ENCODE results near the gene SORBS2. TPM values are rescaled to one million over a fixed set of nuclear protein-coding genes. Genes with fewer than 3 reads are reported as not detected.

Gene SORBS2
- total RNA-seq, 4 donors from 2014 or later, result 33.4 to 286 (median 47.6) TPM

DNA sequence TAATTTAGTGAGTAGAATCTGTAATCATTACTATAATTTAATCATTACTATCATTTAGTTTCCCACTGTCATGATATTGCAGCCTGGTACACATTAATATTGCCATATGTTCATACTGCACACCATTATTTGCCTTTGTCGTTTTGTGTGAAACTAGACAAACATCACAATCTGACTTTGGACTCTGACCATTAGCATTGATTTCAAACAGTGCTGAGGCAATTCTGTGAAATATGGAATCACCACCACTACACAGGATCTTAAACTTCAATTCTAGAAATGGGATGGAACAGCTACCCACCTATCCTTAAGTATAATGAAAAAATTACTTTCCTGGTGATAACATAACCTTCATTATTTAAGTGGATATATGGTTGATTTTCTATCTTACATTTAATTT, 98.3 kb downstream of the SORBS2 start:
- Histone ChIP-seq H3K9me3 (no peaks in the 10 kb centered on the region), H3K4me1 (peaks cover 0 to 12% (median 7%) of the 10 kb centered on the region in 3 donors), H3K27me3 (no peaks in the 10 kb centered on the region), H3K4me3 (no peak overlapping the region), H3K27ac (no peak overlapping the region), H3K36me3 (no peaks in the 10 kb centered on the region)
- TF ChIP-seq CTCF (IDR thresholded peaks at IDR 0.05) (no peak), POLR2A (IDR thresholded peaks at IDR 0.05) (no peak)
- 90 to 100% methylated on average over 1 of the region's 1 CpG for WGBS, 2 donors
- intact Hi-C loops (cut with DNase I), result no loop called here
- DNase-seq, result no peak

DNA sequence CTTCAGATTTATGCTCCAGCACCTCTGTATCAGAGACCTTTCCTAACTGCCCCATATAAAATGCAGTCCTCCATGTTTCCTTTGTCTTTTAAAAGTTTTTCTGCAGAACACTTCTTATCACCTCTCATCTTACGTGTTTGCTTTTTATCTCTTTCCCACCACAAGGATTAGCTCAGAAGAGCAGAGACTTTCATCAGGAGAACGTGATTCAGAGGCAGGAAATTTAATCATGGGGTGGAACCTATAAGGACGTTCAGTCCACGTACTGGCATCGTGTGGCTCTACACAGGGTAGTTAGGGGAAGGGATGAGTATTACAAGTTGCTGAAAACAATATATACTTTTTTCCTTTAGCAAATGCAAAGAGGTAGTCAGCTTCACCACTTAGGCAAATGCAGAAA, 98.7 kb downstream of the SORBS2 start:
- peaks cover 0 to 16% (median 3%) of the 10 kb centered on the region in 3 donors for H3K4me1 ChIP-seq
- H3K36me3 ChIP-seq, result no peaks in the 10 kb centered on the region
- WGBS, 2 donors, result 54 to 74% methylated on average over 5 of the region's 5 CpGs
- no peaks in the 10 kb centered on the region for H3K27me3 ChIP-seq
- intact Hi-C loops (cut with DNase I), result no loop called here
- no peak overlapping the region for H3K27ac ChIP-seq
- TF ChIP-seq POLR2A (IDR thresholded peaks at IDR 0.05), result no peak
- no peak for TF ChIP-seq CTCF (IDR thresholded peaks at IDR 0.05)
- no peak for DNase-seq
- H3K4me3 ChIP-seq, result no peak overlapping the region
- H3K9me3 ChIP-seq, result no peaks in the 10 kb centered on the region

DNA sequence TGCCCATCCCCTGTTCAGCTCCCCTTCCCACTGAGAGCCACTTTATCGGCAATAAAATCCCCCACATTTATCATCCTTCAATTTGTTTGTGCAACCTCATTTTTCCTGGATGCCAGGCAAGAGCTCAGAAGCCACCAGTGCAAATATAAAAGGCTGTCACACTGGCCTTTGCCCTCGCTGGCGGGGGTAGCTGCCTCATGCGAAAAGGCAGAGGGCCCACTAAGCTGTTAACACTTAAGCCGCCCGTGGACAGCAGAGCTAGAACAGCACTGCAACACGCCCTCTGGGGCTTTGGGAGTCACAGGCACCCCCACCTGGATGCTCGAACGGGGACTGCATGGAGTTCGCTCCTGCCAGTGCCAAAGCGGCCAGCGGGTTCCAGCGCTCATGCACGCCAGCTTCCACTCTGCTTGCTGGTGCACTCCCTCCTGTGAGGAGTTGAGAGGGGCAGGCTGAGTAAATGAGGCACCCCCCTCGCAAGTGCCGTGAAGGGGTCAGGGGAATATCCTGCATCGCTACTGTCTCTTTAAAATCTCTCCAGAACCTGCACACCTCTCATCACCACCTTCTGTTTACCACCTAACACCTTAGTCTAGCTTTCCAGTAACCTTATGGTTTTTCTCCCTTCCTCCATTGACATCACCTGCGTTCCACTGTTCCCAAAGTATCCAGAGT, 99.5 kb downstream of the SORBS2 start:
- TF ChIP-seq POLR2A (IDR thresholded peaks at IDR 0.05), result no peak
- TF ChIP-seq CTCF (IDR thresholded peaks at IDR 0.05), result no peak
- no peaks in the 10 kb centered on the region for H3K9me3 ChIP-seq
- WGBS, 2 donors, result 82 to 89% methylated on average over 7 to 12 of the region's 18 CpGs
- H3K36me3 ChIP-seq, result no peaks in the 10 kb centered on the region
- peak overlapping the region in 1 of 4 donors; percentile 17 for H3K27ac ChIP-seq
- no peaks in the 10 kb centered on the region for H3K27me3 ChIP-seq
- intact Hi-C loops (cut with DNase I), result no loop called here
- H3K4me1 ChIP-seq, result peaks cover 0 to 23% (median 3%) of the 10 kb centered on the region in 3 donors
- no peak overlapping the region for H3K4me3 ChIP-seq
- DNase-seq, result no peak

GRCh38 chr4:185711726-185712125, 100.3 kb downstream of the SORBS2 start:
- H3K27ac ChIP-seq, result no peak overlapping the region
- no peaks in the 10 kb centered on the region for H3K36me3 ChIP-seq
- H3K4me3 ChIP-seq, result no peak overlapping the region
- no peaks in the 10 kb centered on the region for H3K27me3 ChIP-seq
- no peak for TF ChIP-seq POLR2A (IDR thresholded peaks at IDR 0.05)
- TF ChIP-seq CTCF (IDR thresholded peaks at IDR 0.05), result no peak
- WGBS, 2 donors, result 87 to 93% methylated on average over 3 to 4 of the region's 4 CpGs
- DNase-seq, result no peak
- no peaks in the 10 kb centered on the region for H3K9me3 ChIP-seq
- peaks cover 0 to 23% (median 3%) of the 10 kb centered on the region in 3 donors for H3K4me1 ChIP-seq
- intact Hi-C loops (cut with DNase I), result no loop called here

DNA sequence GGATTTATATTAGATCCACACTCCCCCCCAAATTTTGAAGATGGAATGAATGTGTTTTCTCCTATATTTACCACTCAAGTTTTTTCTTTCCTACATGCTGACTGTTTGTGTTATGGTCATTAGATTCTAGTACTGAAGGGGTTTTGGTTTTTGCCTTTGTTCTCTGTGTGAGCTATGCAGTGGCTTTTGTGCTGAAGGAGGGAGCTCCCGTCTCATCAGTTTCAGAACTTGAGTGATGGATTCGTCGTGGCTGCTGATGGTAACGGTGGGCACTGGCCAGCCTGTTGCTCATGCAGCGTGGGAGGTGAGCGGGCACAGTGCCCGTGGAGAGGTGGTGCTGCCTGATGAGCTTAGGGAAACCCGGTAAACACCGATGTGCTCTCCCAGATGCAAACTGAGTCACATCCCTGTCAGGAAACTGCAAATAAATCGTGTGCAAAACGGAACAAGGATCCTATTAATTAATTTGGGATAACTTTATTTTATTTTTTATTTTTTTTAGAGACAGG, 101.5 kb downstream of the SORBS2 start:
- no peaks in the 10 kb centered on the region for H3K36me3 ChIP-seq
- no peak for DNase-seq
- H3K27ac ChIP-seq, result no peak overlapping the region
- no peaks in the 10 kb centered on the region for H3K9me3 ChIP-seq
- peaks cover 0 to 23% (median 3%) of the 10 kb centered on the region in 3 donors for H3K4me1 ChIP-seq
- no peak overlapping the region for H3K4me3 ChIP-seq
- WGBS, 2 donors, result 56 to 60% methylated on average over 7 to 9 of the region's 11 CpGs
- TF ChIP-seq POLR2A (IDR thresholded peaks at IDR 0.05) (no peak), CTCF (IDR thresholded peaks at IDR 0.05) (no peak)
- intact Hi-C loops (cut with DNase I), result no loop called here
- no peaks in the 10 kb centered on the region for H3K27me3 ChIP-seq
